ENCODE data around the gene UCK2. TPM values are rescaled to one million over a fixed set of nuclear protein-coding genes. Genes with fewer than 3 reads are reported as not detected.
A peak's percentile ranks its signal among the peaks of the same experiment; 100 is the strongest.

Gene UCK2
- total and polyA plus RNA-seq, 9 of the 15 experiments (the other 6 are each of a cell fraction or from before 2014, with no cell fraction given) = 71.6 to 145 (median 95.8) TPM

DNA sequence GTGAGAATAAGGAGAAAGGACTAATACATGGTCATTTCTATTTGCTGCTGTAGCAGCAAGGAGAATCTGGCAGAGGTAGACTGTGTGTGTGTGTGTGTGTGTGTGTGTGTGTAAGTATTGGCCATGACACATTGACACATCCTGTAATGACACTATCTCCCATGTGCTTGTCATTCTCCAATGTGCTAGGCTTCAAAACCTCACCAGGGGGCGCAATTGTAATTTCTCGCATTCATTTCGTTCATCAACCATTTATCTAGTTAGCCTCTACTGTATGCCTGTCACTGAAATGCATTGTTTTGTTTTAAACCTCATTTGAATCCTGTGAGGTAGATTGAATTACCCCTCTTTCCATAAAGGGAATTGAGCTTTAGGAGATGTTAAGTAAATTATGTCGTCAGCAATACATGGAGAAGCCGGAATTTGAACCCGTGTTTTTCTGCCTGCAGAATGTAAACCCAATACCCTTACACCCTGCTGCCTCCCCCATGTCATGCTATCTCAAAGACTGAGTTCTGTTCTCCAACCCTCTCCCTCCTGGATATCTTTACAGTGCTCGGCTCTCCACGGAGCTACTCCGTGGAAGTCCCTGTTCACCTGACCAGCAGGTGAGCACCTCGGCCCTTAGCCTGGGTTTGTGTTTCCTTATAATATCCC, 100.8 kb downstream of the UCK2 start:
- H3K36me3 ChIP-seq (ENCODE audit: control insufficient read depth, insufficient read depth, low read length) = no peaks in the 10 kb centered on the region
- H3K4me3 ChIP-seq = no peak overlapping the region
- POLR2A ChIA-PET = no interaction called here
- CTCF ChIA-PET (ENCODE audit: low intra/inter-chr PET ratio) = interaction anchor here (1.2 to 1.6 kb wide), 2 partner anchors 551 to 1129 kb away, joined by 3 to 9 read pairs; no protein-coding TSS in a partner anchor
- in situ Hi-C loops (cut with MboI) = no loop called here
- BruUV-seq (replicated peaks) = no TSS peak
- no peaks in the 10 kb centered on the region for H3K79me2 ChIP-seq (ENCODE audit: control insufficient read depth, insufficient read depth, low read length)
- FAIRE-seq (peak; percentile 92), DNase-seq (ENCODE audit: extremely low read depth in 1 of 4, low spot score in 3 of 4) (peak; percentile 70 to 78 (median 77)), ATAC-seq (peak; percentile 69)
- intact Hi-C loops (cut with micrococcal nuclease) = loop anchor here (1.0 to 5.0 kb wide), 5 partner anchors 239 to 802 kb away; partner anchors contain the start of gene FAM78B
- H3K27me3 ChIP-seq (ENCODE audit: control insufficient read depth in 2 of 2, insufficient read depth in 2 of 2, low read length in 2 of 2) = no peaks in the 10 kb centered on the region
- peaks cover 5 to 7% of the 10 kb centered on the region in 2 experiments; a peak in 3 of 5 replicates for H3K4me1 ChIP-seq (replicated peaks in 1 of 2; ENCODE audit: control insufficient read depth in 2 of 2, insufficient read depth in 2 of 2, low read length in 2 of 2)
- H3K27ac ChIP-seq (ENCODE audit: extremely low read depth, low read depth, low read length) = no peak overlapping the region
- H3K9ac ChIP-seq (ENCODE audit: insufficient read depth in 1 of 2, low read depth in 2 of 2, low read length in 2 of 2) = no peak overlapping the region
- H3K9me1 ChIP-seq (ENCODE audit: control insufficient read depth, insufficient read depth, low read length) = no peaks in the 10 kb centered on the region
- no peak overlapping the region for H2AFZ ChIP-seq (ENCODE audit: low read depth, low read length)
- 0 out of 2 replicates have a peak, but pooled peaks cover 7% of the 10 kb centered on the region for H4K20me1 ChIP-seq (replicated peaks; ENCODE audit: control insufficient read depth, insufficient read depth, low read length)
- no peak overlapping the region for H3K4me2 ChIP-seq (ENCODE audit: insufficient read depth, low read length)
- 32% methylated on average over 10 of the region's 10 CpGs for WGBS (ENCODE audit: insufficient coverage, low coverage, missing lambda C conversion rate)
- H3K9me3 ChIP-seq (replicated peaks; ENCODE audit: control insufficient read depth, insufficient read depth, low read depth, low read length) = no peaks in the 10 kb centered on the region
- TF ChIP-seq ARNT (IDR thresholded peaks at IDR 0.05) (peak in 1 of 2 experiments; percentile 52; a peak in 1 of 4 replicates), ARID1B (IDR thresholded peaks at IDR 0.05) (no peak), MYC (IDR thresholded peaks at IDR 0.05; ENCODE audit: low read depth, low read length) (peak; percentile 66), MYC (CRISPR knock-in tag; IDR thresholded peaks at IDR 0.05; ENCODE audit: borderline replicate concordance, low read depth) (no peak), TBL1XR1 (IDR thresholded peaks at IDR 0.05; ENCODE audit: low read length in 2 of 2) (no peak), DNMT1 (IDR thresholded peaks at IDR 0.05) (peak; percentile 80; the same call in 1 of the 2 replicates), SNIP1 (IDR thresholded peaks at IDR 0.05; ENCODE audit: low read depth) (no peak), CREM (IDR thresholded peaks at IDR 0.05; ENCODE audit: low read depth) (peak; percentile 47), HDAC6 (IDR thresholded peaks at IDR 0.05; ENCODE audit: low read depth, low read length) (no peak), NFRKB (IDR thresholded peaks at IDR 0.05; ENCODE audit: low read depth) (no peak), RFX1 (IDR thresholded peaks at IDR 0.05) (no peak), CXXC5 (CRISPR knock-in tag; IDR thresholded peaks at IDR 0.05) (no peak)
- TF ChIP-seq, protein P1, sequence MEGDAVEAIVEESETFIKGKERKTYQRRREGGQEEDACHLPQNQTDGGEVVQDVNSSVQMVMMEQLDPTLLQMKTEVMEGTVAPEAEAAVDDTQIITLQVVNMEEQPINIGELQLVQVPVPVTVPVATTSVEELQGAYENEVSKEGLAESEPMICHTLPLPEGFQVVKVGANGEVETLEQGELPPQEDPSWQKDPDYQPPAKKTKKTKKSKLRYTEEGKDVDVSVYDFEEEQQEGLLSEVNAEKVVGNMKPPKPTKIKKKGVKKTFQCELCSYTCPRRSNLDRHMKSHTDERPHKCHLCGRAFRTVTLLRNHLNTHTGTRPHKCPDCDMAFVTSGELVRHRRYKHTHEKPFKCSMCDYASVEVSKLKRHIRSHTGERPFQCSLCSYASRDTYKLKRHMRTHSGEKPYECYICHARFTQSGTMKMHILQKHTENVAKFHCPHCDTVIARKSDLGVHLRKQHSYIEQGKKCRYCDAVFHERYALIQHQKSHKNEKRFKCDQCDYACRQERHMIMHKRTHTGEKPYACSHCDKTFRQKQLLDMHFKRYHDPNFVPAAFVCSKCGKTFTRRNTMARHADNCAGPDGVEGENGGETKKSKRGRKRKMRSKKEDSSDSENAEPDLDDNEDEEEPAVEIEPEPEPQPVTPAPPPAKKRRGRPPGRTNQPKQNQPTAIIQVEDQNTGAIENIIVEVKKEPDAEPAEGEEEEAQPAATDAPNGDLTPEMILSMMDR (IDR thresholded peaks at IDR 0.05 in 2 of 3, conservative IDR thresholded peaks at IDR 0.05 in 1 of 3; ENCODE audit: insufficient read depth in 2 of 3, low read depth in 1 of 3, low read length in 3 of 3) = peak; percentile 76 to 84 (median 84)
- TF ChIP-seq, protein P2, sequence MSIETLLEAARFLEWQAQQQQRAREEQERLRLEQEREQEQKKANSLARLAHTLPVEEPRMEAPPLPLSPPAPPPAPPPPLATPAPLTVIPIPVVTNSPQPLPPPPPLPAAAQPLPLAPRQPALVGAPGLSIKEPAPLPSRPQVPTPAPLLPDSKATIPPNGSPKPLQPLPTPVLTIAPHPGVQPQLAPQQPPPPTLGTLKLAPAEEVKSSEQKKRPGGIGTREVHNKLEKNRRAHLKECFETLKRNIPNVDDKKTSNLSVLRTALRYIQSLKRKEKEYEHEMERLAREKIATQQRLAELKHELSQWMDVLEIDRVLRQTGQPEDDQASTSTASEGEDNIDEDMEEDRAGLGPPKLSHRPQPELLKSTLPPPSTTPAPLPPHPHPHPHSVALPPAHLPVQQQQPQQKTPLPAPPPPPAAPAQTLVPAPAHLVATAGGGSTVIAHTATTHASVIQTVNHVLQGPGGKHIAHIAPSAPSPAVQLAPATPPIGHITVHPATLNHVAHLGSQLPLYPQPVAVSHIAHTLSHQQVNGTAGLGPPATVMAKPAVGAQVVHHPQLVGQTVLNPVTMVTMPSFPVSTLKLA (conservative IDR thresholded peaks at IDR 0.05) = peak; percentile 54 to 67; a peak in 3 of 4 replicates
- TF ChIP-seq, protein P3, sequence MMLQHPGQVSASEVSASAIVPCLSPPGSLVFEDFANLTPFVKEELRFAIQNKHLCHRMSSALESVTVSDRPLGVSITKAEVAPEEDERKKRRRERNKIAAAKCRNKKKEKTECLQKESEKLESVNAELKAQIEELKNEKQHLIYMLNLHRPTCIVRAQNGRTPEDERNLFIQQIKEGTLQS (IDR thresholded peaks at IDR 0.05) = 0 out of 2 replicates have a peak, but pooled peaks have one; percentile 16
- TF ChIP-seq, protein P3 (CRISPR knock-in tag; conservative IDR thresholded peaks at IDR 0.05) = no peak
- TF ChIP-seq, protein P4, sequence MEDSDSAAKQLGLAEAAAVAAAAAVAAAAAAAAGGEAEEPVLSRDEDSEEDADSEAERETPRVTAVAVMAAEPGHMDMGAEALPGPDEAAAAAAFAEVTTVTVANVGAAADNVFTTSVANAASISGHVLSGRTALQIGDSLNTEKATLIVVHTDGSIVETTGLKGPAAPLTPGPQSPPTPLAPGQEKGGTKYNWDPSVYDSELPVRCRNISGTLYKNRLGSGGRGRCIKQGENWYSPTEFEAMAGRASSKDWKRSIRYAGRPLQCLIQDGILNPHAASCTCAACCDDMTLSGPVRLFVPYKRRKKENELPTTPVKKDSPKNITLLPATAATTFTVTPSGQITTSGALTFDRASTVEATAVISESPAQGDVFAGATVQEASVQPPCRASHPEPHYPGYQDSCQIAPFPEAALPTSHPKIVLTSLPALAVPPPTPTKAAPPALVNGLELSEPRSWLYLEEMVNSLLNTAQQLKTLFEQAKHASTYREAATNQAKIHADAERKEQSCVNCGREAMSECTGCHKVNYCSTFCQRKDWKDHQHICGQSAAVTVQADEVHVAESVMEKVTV (CRISPR knock-in tag; IDR thresholded peaks at IDR 0.05) = peak; percentile 58

Data from K562 (cell line).